OCI-M2 (cell line): ENCODE measurements around the gene TDRD1.

Experiments used
- DNase-seq: peaks from one replicate; lab custom pipeline; 2025; ENCODE audit not compliant: unreplicated experiment; lab: John Stamatoyannopoulos, UW

TDRD1 gene

DNA sequence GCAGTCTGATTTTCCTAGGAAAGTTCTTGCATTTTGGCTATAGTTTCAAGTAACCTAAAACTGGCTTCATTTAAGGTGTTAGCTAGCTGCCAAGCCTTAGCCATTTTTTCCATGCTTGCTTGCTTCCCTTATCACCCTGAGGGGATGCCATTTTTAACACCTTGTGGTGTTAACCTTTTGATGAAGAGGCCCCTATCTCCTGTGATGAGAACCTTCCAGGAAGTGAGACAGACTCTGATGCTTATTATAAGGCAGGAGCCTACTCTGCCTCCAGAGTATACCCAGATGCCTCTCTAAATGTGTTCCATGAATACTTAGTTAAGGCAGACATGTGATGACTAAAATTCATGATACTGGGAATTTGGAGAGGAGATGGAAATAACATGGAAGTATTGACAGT lies 55.0 kb downstream of the TDRD1 start:
- DNase-seq: no peak

DNA sequence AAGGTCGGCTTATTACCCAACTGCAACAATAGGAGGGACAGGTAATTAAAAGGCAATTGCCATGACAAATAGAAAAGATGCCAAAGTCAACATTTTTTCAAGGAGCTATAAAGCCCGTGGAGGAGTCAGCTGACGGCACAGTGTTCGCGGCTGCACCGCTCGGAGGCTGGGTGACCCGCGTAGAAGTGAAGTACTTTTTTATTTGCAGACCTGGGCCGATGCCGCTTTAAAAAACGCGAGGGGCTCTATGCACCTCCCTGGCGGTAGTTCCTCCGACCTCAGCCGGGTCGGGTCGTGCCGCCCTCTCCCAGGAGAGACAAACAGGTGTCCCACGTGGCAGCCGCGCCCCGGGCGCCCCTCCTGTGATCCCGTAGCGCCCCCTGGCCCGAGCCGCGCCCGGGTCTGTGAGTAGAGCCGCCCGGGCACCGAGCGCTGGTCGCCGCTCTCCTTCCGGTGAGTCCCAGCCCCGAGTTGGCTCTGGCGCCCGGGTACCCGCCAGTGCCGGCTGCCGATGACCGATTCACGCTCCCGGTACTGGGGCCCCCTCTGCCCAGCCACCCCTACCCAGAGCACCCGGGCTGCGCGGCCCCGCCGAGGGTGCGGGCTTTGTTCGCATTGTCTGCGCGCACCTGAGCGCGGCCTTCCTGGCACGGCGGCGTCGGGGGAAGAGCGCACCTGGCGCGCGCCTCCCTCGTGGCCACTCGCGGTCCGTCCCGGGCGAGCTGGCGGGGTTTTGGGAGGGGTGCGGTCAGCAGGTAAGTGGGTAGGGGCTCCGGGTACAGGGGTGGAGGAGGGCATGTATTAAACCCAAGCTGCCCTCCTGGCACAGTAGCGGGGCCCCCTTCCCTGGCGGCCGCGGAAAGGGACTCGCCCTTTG lies 60.2 kb downstream of the TDRD1 start, which contains the start of gene VWA2:
TSS of gene VWA2 (plus strand) at position 138 of the 877 bp plus-strand sequence. CDS start 9,460 bp downstream, outside the sequence.
- no peak for DNase-seq

DNA sequence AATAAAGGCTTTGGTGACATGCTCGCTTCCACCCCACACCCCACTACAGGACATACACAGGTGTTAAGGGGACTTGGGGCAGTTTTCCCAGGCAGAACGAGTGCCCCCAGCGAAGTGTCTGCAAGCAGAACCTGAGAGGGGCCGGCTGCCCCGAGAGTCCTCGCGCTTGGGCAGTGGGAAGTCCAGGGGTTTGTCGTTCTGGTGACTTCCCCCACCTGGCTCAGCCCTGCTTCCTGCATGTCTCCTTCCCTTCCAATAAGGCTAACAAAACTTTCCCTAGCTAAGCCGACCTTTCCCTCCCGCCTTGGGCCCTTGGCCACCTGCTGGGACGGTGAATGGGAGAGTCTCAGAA lies 60.8 kb downstream of the TDRD1 start:
- DNase-seq: no peak

DNA sequence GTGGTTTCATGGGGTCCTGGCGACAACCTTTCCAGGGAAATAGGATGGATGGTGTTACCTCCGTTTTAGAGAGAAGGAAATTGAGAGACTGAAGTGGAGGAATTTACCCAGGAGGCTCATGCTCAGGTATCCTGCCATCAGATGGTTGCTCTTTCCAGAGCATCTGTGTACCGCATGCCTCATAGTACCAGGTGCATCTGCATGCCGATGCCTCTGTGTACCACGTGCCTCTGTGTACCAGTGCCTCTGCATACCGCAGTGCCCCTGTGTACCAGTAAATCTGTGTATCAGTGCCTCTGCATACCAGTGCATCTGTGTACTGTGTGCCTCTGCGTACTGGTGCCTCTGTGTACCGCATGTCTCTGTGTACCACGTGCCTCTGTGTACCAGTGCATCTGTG lies 63.1 kb downstream of the TDRD1 start:
- no peak for DNase-seq

DNA sequence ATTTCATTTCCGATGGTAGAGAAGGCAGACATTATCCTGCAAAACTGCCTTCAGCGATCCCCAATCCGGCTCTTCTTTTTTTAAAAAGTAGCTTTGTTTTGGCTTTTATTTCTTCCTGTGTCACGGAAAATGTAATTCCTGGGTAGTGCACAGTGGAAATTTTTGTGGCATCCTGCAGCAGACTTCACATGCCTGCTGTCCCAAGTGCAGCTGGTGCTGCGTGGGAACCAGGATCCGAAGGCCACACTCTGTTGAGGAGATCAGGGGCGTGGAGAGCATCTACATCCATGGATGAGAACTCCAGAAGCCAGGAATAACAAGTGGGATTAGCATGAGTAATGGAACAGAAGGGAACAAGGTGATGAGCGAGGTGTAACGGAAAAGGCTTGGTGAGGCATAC lies 64.5 kb downstream of the TDRD1 start:
- no peak for DNase-seq

DNA sequence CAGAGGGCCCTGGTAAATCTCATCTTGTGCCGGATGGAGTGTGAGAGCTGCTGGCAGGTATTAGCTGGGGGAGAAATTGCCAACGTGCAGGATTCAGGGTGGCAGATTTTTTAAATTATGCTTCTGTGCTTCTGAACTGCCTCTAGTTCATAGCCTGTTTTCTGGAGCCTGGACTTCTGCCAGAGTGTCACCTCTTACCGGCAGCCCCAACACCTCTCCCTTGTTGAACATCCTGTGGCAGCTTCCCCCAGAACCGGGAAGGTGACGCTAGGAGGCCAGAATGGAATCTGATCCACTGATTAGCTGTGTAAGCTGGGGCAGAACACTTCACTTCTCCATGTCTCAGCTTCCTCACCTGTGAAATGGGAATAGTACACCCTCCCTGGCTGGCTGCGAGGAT lies 65.0 kb downstream of the TDRD1 start:
- DNase-seq: no peak

DNA sequence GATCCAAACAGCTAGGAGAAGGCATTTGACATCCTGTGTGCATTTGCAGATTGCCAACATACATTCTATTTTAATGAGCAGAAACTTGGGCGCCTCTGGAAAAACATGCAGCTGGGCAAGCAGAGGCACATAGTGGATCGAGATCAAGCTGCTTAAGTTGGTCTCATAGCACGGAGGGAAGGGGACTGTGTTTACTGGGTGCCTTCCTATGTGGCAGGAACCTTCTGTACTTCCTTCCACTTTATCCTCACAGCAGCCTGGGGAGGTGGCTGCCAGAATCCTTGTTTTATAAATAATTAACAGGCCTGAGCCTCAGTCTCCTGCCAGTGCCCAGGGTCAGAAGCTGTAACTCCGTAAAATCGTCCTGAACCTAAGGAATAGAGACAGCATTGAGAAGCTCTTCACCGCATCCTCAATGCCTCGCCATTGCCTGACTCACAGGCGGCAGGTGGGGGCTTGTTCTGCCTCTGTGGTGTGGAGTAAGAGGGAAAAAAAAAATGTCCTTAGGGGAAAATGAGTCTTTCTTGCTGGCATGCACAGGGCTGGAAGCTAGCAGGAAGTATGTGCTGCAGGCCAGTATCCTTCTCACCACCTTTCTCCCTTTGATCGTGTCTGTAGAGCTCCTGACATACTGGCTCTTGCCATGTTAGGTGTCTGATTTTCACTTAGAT lies 66.1 kb downstream of the TDRD1 start:
- no peak for DNase-seq

DNA sequence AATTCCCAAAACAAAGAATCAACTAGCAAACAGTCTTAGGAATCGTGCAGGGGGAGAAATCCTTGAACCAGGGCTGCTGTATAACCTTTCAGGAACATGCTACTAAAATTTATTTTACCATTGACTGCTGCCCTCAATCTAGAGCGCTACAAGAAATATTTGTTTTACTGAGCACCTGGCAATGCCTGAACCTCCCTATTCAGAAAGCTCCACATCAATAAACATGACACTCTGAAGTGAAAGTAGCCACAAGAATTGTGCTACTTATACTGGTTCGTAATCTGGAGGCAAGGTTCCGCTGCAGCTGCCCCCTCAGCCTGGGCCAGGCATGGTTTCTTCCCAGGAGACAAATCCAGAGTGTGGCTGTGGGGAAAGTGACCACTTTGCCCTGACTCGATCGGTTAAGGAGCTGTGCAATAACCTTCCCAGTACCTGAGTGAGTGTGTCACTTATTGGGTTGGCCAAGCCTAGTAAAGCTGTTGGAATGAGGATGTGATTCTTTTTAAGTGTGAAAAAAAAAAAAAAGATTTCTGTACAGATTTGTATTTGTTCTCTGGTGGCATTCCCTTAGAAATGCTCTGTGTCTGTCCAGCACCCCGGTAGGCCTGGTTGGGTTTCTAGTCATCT lies 67.6 kb downstream of the TDRD1 start:
- no peak for DNase-seq

DNA sequence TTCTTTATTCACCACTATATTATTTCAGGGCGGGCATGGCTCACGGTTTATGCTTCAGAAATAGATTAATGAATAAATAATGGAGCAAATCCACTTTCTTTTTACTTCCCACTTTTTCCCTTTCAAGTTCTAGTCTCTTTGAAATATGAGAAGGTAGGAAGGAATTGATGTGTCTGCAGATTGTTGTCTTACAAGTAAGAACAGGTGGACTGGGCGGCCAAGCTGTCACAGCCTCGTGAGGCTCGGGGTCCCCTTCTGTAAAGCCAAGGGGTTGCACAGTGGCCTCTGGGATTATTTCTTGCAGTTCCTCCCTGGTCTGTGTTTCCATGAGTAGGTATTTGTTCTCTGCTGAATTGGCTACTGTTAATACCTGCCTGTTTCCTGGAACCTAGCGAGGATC lies 71.1 kb downstream of the TDRD1 start:
- no peak for DNase-seq

DNA sequence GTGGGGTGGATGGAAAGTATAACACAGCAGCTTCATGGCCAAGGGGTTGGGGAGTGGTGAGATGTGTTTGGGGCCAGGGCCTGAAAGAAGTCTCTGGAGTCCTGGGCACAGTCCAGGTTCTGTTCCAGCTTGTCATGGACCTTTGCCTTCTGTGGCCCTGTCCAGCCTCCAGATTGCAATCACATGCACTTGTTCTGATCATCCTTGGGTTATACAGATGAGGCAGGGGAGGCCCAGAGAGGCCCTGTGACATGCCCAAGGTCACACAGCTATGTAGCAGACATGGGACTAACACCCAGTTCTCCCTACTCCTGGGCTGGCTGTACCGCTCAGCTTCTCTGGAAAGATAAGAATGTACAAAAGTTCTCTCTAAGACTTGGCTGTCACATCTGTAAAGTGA lies 71.6 kb downstream of the TDRD1 start:
- DNase-seq: no peak

DNA sequence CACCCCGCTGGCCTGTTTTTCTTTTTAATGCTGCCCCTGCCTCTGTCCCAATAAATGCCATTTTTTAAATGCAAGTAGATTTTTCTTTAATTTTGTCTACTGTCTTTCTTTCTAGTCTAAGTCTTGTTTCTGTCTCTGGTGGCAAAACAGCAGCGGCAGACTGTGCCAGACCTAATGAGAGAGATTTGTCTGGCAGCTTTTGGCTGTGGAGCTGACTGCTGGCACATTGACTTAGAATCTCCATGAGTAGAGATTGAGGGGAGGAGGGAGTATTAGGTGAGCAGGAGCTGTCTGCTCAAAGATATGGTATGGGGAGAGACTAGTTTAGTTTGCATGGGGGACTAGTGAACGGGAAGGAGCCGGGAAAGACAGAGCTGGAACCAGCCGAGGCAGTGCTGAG lies 72.9 kb downstream of the TDRD1 start:
- no peak for DNase-seq

DNA sequence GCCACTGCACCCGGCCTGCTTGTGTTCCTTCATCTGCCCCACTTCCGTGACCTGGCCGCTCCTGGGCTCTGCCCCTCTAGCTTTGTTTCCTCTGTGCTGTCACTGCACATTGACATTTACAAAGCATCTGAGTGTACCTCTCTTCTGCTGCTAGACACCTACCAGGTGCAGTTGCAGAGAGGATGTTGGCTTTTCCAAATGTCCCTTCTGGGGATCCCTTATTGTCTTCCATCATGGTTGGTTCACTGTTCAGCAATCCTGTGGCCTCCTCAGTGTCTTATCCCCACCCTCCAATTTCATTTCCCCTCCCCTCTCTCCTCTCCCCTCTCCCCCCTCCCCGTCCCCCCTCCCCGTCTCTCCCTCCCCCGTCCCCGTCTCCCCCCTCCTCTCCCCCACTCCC lies 73.7 kb downstream of the TDRD1 start:
- no peak for DNase-seq

DNA sequence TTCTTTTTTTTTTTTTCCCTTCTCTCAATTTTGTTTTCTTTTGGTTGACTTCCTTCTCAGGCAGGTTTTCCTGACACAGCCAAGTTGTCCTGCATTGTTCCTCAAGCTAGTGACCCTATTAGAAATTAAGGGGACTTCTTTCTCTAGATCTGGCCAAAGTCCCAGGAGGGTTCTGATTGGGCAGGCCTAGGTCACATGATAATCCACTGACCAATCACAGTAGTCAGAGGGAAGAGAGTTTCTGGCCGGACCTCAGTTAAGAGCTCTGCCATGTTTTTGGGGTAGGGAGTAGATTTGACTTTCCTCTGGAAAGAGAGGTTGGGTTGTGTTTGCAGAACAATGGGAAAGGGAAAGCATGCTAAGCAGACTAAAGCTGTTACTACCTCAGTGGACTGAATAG lies 76.1 kb downstream of the TDRD1 start:
- no peak for DNase-seq

DNA sequence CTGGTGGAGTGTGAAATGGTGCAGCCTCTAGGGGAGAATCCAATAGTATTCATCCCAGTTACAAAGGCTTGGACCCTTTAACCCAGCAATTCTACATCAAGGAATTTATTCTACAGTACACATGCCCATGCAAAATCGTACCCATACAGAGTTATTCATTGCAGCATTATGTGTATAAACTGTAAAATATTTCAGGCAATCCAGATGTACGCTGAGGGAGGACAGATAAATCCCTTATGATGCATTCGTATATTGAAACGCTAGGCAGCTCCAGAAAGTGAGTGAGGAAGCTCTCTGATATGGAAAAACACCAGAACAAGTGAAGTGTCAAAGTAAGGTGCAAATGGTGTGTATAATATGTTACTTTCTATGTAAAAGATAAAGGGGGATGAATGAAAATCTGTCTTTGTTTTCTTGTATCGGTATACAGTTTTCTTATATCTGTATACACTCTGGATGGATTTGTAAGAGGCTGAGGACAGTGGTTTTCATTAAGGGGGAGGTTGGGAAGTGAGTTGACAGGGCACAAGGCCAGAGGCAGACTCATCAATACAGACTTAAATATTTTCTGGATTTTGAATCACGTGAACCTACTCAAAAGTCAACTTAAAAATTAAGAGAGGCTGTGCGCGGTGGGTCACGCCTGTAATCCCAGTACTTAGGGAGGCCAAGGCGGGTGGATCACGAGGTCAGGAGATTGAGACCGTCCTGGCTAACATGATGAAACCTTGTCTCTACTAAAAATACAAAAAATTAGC lies 77.0 kb downstream of the TDRD1 start:
- no peak for DNase-seq

DNA sequence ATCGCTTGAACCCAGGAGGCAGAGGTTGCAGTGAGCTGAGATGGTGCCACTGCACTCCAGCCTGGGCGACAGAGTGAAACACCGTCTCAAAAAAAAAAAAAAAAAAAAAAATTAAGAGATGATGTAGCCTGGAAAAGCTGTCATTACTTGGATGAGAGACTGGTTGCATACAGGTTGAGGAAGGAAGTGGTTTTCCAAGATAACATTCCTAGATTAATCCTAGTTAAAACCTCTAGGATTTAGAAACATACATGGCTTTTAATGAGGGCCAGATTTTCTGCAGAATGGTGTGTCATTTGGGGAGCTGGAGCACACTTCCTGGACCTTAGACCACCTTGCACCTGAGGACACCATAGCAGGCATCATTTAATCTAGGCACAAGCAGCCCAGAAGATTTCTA lies 77.7 kb downstream of the TDRD1 start:
- DNase-seq: no peak

DNA sequence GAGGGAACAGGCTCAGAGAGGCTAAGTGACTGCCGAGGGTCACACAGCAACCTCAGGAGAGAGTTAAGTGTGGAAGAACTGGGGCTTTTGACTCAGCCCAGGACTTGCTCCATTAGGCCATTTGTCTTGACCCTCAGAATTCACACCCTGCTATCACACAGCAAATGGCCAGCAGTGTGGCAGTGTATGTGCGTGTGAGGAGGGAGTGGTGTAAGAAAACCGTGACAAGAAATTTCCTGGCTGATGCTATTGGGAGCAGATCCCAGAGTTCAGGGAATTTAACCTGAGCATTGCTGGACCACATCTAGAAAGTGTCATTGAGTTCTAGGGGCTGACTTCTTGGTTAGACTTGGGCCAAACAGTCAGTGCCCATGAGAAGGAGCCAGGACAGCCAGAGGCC lies 78.3 kb downstream of the TDRD1 start:
- no peak for DNase-seq

DNA sequence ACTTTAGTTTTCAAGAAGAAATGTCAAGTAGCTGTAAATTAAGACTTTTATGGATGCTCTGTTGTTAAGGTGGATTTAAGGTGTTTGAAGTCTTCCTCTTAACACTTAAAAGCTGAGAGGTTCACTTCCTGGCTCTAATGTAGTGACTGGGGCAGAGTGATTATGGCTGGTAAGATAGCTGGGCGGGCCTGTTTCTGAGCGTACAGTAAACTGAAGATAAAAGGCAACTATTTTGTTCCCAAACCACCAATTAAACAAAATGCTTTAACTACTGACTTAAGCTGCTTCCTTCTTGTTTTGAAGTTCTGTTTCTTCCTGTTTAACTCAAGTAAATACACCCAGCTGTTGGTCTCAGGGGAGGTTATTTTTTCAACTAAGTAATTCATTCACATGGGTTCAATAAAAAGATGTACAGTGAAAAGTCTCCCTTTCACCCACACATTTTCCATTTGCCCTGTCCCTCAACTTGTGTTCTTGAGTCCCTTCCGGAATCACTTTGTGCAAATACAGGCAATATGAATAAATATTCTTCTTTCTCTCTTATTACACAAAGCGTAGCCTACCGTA lies 79.2 kb downstream of the TDRD1 start:
- DNase-seq: no peak

DNA sequence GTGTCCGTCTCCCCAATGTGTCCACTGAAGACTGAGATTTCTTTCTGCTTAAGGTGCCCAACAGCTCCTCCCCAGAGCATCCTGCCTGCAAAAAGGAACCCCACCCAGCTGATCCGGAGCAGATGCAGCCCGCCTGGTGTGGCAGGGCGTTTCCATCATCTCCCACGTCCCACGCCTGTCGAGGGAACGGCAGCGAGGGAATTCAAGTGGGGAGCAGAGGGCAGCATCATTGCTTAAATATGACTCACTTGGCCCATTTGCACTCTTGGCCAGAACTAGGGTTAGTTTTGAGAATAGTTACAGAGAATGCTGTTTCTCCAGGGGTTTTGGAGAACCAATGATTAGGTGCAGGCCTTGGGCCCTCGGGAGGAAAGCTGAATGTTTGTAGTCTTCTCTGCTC lies 80.7 kb downstream of the TDRD1 start:
- DNase-seq: no peak

DNA sequence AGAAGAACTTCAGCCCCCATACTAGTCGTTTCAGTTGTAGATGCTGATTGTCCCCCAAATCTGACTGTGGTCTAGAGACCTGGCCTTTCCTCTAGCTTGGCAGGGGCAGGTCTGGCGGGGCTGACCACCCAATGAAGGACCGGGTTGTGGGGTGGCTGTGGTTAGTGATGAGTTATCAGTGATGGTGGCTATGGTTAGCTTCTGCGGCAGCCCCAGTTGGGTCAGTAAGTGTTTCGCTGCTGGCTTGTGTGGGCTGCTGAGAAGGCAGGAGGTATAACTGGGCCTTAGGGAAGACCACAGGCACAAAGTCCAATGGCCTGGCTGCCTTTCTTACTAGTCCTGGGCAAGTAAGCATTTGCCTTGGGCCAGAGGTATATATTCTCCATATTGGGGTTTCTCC lies 81.2 kb downstream of the TDRD1 start:
- DNase-seq: no peak

DNA sequence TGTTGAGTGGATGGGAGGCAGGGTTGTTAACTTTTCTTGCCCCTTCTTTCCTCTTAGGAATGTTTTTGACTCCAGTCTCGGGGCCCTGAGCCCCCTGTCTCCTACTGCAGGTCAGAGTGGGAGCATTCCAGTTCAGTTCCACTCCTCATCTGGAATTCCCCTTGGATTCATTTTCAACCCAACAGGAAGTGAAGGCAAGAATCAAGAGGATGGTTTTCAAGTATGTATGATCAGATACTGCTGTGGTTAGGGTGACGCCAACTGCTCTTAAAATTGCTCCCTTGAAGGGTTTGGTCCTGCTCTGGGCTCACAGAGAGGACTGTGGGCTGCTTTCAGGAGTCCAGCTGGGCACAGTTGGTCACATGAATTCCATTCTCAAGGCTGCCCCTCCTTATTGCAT lies 81.9 kb downstream of the TDRD1 start:
- DNase-seq: no peak

DNA sequence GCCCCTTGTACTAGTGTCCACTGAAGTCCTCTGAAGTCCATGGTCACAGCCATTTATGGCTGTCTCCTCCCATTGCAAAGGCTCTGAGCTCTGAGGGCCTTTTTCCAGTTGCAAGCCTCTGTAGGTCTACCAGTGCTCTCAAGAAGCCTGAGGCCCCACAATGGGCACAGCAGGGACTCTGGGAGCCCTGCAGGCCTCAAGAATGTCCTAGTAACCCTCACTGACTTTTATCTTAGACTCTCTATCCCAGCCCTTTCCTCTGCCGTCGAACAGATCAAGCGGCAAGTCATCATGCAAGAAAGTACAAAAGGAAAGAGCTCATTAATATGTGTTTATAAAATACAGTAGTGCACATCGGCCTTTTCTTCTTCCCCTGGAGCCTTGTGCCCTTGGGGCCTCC lies 83.3 kb downstream of the TDRD1 start:
- no peak for DNase-seq
